Small intestine (tissue), 16 donors: Measurements from ENCODE around the gene NSG2. TPM values are rescaled to one million over a fixed set of nuclear protein-coding genes. Genes with fewer than 3 reads are reported as not detected.
A peak's percentile ranks its signal among the peaks of the same experiment; 100 is the strongest.

Source experiments
- DNase-seq, 2 donors: peaks; one replicate each; pipeline versions ENCODE4 v3.0.0 to v3.0.0-alpha.2; 2013
- FAIRE-seq: peaks from 2 replicates; lab custom pipeline; 2012; peaks lifted over from hg19 to GRCh38; lab: Jason Lieb, UNC
- H3K27ac ChIP-seq, 3 donors: one replicate each; pipeline ENCODE4 v1.5.1; 2013; ENCODE audit warnings: low read length in 2 of 3, mild to moderate bottlenecking in 2 of 3, control low read depth in 1 of 3, inconsistent platforms in 1 of 3, low read depth in 1 of 3, moderate library complexity in 1 of 3
- H3K27me3 ChIP-seq, 3 donors: one replicate each; pipeline ENCODE4 v1.6.1; 2013; ENCODE audit warnings: low read length in 3 of 3, inconsistent platforms in 1 of 3; ENCODE audit not compliant: control insufficient read depth in 3 of 3, insufficient read depth in 3 of 3
- H3K36me3 ChIP-seq, 3 donors: one replicate each; pipeline ENCODE4 v1.6.1; 2013; ENCODE audit warnings: low read length in 3 of 3, inconsistent platforms in 1 of 3, low read depth in 1 of 3, mild to moderate bottlenecking in 1 of 3, moderate library complexity in 1 of 3; ENCODE audit not compliant: control insufficient read depth in 3 of 3, insufficient read depth in 2 of 3
- H3K4me1 ChIP-seq, 3 donors: one replicate each; pipeline ENCODE4 v1.6.1; 2013; ENCODE audit warnings: low read length in 2 of 3, inconsistent platforms in 1 of 3, low read depth in 1 of 3, mild to moderate bottlenecking in 1 of 3, moderate library complexity in 1 of 3; ENCODE audit not compliant: control insufficient read depth in 3 of 3, insufficient read depth in 2 of 3
- H3K4me3 ChIP-seq, 3 donors: one replicate each; pipeline ENCODE4 v1.5.1; 2013; ENCODE audit warnings: low read length in 3 of 3, control low read depth in 1 of 3, inconsistent platforms in 1 of 3, low read depth in 1 of 3, mild to moderate bottlenecking in 1 of 3, moderate library complexity in 1 of 3
- H3K9me3 ChIP-seq, 2 donors: one replicate each; pipeline ENCODE4 v1.6.1; 2013; ENCODE audit warnings: low read depth in 1 of 2, low read length in 1 of 2; ENCODE audit not compliant: control insufficient read depth in 2 of 2, insufficient read depth in 1 of 2
- WGBS, 3 donors: extraction: QIAGEN DNeasy Blood & Tissue Kit; methylation state at CpG; one replicate each; pipeline ENCODE4 v1.1.7; 2013; 5-methylcytosine and 5-hydroxymethylcytosine counted together
- long read RNA-seq, 10 donors: transcript quantifications; one replicate each; lab custom pipeline, GENCODE V29; 2026
- polyA plus RNA-seq, 4 donors: library from polyadenylated mRNA; stranded (reverse) in 3 of 4; unstranded in 1 of 4; fragments of 200-250 nt in 3 of 4; fragments of 120-200 nt in 1 of 4; gene quantifications; one replicate each; pipeline versions ENCODE4 v1.2.1 to v1.2.3, GENCODE V29; 2013
- donor health status: healthy with polysubstance abuse.
- donor health status: control.
- donor health status: control.
- donor health status: Bipolar disorder and iron deficiency.
- donor health status: healthy.

The NSG2 gene
- polyA plus RNA-seq: 10 to 100 TPM in 1 of 4 donors, 1 to 10 TPM in 1, under 1 TPM in 1, not detected in 1; 0.81 to 22.7 (median 1.7) TPM
- long read RNA-seq, donor 1, transcript NSG2-201 (5 exons, 2,452 nt): major isoform, 10 of 27 reads
- long read RNA-seq, donor 1, partial matches to known transcripts: 17 of 27 reads
- long read RNA-seq, donor 1, other reads (novel, unspliced or antisense): 0 of 27 reads
- long read RNA-seq, donor 2, partial matches to known transcripts: 0 of 3 reads
- long read RNA-seq, donor 2, other reads (novel, unspliced or antisense): 0 of 3 reads
- long read RNA-seq, donor 3, partial matches to known transcripts: 0 of 3 reads
- long read RNA-seq, donor 3, other reads (novel, unspliced or antisense): 0 of 3 reads
- long read RNA-seq, donor 4: 0 reads
- long read RNA-seq, donor 5, partial matches to known transcripts: 0 of 2 reads
- long read RNA-seq, donor 5, other reads (novel, unspliced or antisense): 0 of 2 reads
- long read RNA-seq, donor 6, partial matches to known transcripts: 0 of 2 reads
- long read RNA-seq, donor 6, other reads (novel, unspliced or antisense): 0 of 2 reads
- long read RNA-seq, donor 7: 0 reads
- long read RNA-seq, donor 8: 0 reads
- long read RNA-seq, donor 9, partial matches to known transcripts: 0 of 1 reads
- long read RNA-seq, donor 9, other reads (novel, unspliced or antisense): 0 of 1 reads
- long read RNA-seq, donor 10, transcript NSG2-201 (5 exons, 2,452 nt): major isoform, 11 of 12 reads
- long read RNA-seq, donor 10, partial matches to known transcripts: 0 of 12 reads
- long read RNA-seq, donor 10, other reads (novel, unspliced or antisense): 0 of 12 reads

- no peaks in the 10 kb centered on the region for H3K36me3 ChIP-seq
- H3K27me3 ChIP-seq: peaks cover 0 to 3% (median 0%) of the 10 kb centered on the region in 3 donors
- H3K4me3 ChIP-seq: no peak within 1 kb of the TSS
- DNase-seq (peak; percentile 67 to 92), FAIRE-seq (no peak)
- H3K9me3 ChIP-seq: no peaks in the 10 kb centered on the region
- WGBS, 3 donors: 3 to 4% (median 3%) methylated on average over 17 of the region's 17 CpGs
- no peak within 1 kb of the TSS for H3K27ac ChIP-seq
- H3K4me1 ChIP-seq: no peaks in the 10 kb centered on the region
Observed at GRCh38 chr5:174045470-174046025, at the start of gene NSG2. TSS of gene NSG2 (plus strand) at chr5:174045706. CDS start at chr5:174046756, 1,050 bp downstream.

GRCh38 chr5:173997331-173997730, 48.2 kb upstream of the NSG2 start:
- H3K4me3 ChIP-seq: no peak overlapping the region
- no peaks in the 10 kb centered on the region for H3K9me3 ChIP-seq
- H3K27ac ChIP-seq: no peak overlapping the region
- DNase-seq: no peak
- H3K4me1 ChIP-seq: no peaks in the 10 kb centered on the region
- no peak for FAIRE-seq
- H3K27me3 ChIP-seq: peaks cover 0 to 4% (median 0%) of the 10 kb centered on the region in 3 donors
- WGBS, 3 donors: 69 to 79% (median 73%) methylated on average over 4 of the region's 4 CpGs
- H3K36me3 ChIP-seq: no peaks in the 10 kb centered on the region

GRCh38 chr5:173998531-173998930, 47.0 kb upstream of the NSG2 start:
- no peaks in the 10 kb centered on the region for H3K9me3 ChIP-seq
- no peaks in the 10 kb centered on the region for H3K36me3 ChIP-seq
- H3K4me3 ChIP-seq: no peak overlapping the region
- no peaks in the 10 kb centered on the region for H3K4me1 ChIP-seq
- no peak overlapping the region for H3K27ac ChIP-seq
- DNase-seq (no peak), FAIRE-seq (no peak)
- 61 to 66% (median 62%) methylated on average over 4 of the region's 4 CpGs for WGBS, 3 donors
- H3K27me3 ChIP-seq: peaks cover 0 to 4% (median 0%) of the 10 kb centered on the region in 3 donors

- 78 to 85% (median 82%) methylated on average over 4 of the region's 4 CpGs for WGBS, 3 donors
- Histone ChIP-seq H3K36me3 (no peaks in the 10 kb centered on the region), H3K27ac (no peak overlapping the region), H3K4me3 (no peak overlapping the region), H3K27me3 (peaks cover 0 to 4% (median 0%) of the 10 kb centered on the region in 3 donors), H3K4me1 (no peaks in the 10 kb centered on the region), H3K9me3 (no peaks in the 10 kb centered on the region)
- DNase-seq: no peak
- FAIRE-seq: no peak
Observed at GRCh38 chr5:174000076-174000475, 45.4 kb upstream of the NSG2 start.

- Histone ChIP-seq H3K36me3 (no peaks in the 10 kb centered on the region), H3K27me3 (peaks cover 0 to 4% (median 0%) of the 10 kb centered on the region in 3 donors), H3K4me3 (no peak overlapping the region), H3K4me1 (no peaks in the 10 kb centered on the region), H3K27ac (no peak overlapping the region), H3K9me3 (no peaks in the 10 kb centered on the region)
- no peak for FAIRE-seq
- no peak for DNase-seq
Observed at GRCh38 chr5:174003795-174004194, 41.7 kb upstream of the NSG2 start.

GRCh38 chr5:174008922-174009321, 36.6 kb upstream of the NSG2 start:
- Histone ChIP-seq H3K9me3 (no peaks in the 10 kb centered on the region), H3K27me3 (peaks cover 0 to 6% (median 0%) of the 10 kb centered on the region in 3 donors), H3K36me3 (no peaks in the 10 kb centered on the region), H3K27ac (no peak overlapping the region), H3K4me3 (no peak overlapping the region), H3K4me1 (no peaks in the 10 kb centered on the region)
- 83 to 90% (median 86%) methylated on average over 5 of the region's 5 CpGs for WGBS, 3 donors
- FAIRE-seq (no peak), DNase-seq (no peak)

GRCh38 chr5:174010365-174010764, 35.1 kb upstream of the NSG2 start:
- Histone ChIP-seq H3K27ac (no peak overlapping the region), H3K9me3 (no peaks in the 10 kb centered on the region), H3K27me3 (peaks cover 0 to 6% (median 0%) of the 10 kb centered on the region in 3 donors), H3K36me3 (no peaks in the 10 kb centered on the region), H3K4me3 (no peak overlapping the region), H3K4me1 (no peaks in the 10 kb centered on the region)
- 52 to 76% (median 73%) methylated on average over 1 of the region's 1 CpG for WGBS, 3 donors
- FAIRE-seq (no peak), DNase-seq (no peak)

- DNase-seq (no peak), FAIRE-seq (no peak)
- H3K27ac ChIP-seq: no peak overlapping the region
- 52 to 63% (median 63%) methylated on average over 3 of the region's 3 CpGs for WGBS, 3 donors
- no peaks in the 10 kb centered on the region for H3K36me3 ChIP-seq
- no peaks in the 10 kb centered on the region for H3K4me1 ChIP-seq
- H3K9me3 ChIP-seq: no peaks in the 10 kb centered on the region
- no peak overlapping the region for H3K4me3 ChIP-seq
- H3K27me3 ChIP-seq: peaks cover 0 to 6% (median 0%) of the 10 kb centered on the region in 3 donors
Observed at GRCh38 chr5:174011441-174011840, 34.1 kb upstream of the NSG2 start.
